ENCODE results near the gene NARS2. TPM values are rescaled to one million over a fixed set of nuclear protein-coding genes. Genes with fewer than 3 reads are reported as not detected.

The NARS2 gene
- total RNA-seq, 1 experiment from 2014 or later, result 46.7 TPM

DNA sequence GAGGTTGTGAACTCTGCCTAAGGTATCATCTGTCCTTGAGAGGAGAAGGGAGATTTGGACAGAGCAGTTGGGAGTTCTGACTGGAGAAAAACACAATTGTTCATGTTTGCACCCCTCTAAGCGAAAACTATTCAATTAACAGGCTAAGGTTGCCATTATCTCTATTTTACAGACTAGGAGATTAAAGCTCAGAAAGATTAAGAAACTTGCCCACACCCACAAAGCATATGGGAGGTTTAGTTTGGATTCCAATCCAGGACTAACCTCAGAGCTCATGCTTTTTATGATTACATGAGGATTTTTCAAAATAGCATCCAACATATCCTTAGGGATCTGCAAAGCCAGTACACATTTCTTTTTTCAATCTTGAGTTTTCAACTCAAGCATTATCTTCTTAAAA lies 179.1 kb downstream of the NARS2 start:
- intact Hi-C loops (cut with micrococcal nuclease; ENCODE audit: unreplicated experiment), result no loop called here
- Histone ChIP-seq H3K9me3 (ENCODE audit: low read depth, low read length, poor library complexity, severe bottlenecking) (no peaks in the 10 kb centered on the region), H3K4me3 (ENCODE audit: low read depth, low read length, poor library complexity, severe bottlenecking) (no peak overlapping the region), H3K36me3 (ENCODE audit: insufficient read depth, low read length, poor library complexity, severe bottlenecking) (no peaks in the 10 kb centered on the region), H3K4me1 (ENCODE audit: insufficient read depth, low read length, poor library complexity, severe bottlenecking) (peaks cover 4% of the 10 kb centered on the region), H3K27ac (ENCODE audit: low read depth, low read length, poor library complexity, severe bottlenecking) (no peak overlapping the region), H3K27me3 (replicated peaks; ENCODE audit: insufficient read depth, low read depth, low read length, poor library complexity) (no peaks in the 10 kb centered on the region)
- DNase-seq (ENCODE audit: low spot score), result no peak
- POLR2A ChIA-PET (ENCODE audit: low non-redundant PET), result no interaction called here
- TF ChIP-seq, protein P1, sequence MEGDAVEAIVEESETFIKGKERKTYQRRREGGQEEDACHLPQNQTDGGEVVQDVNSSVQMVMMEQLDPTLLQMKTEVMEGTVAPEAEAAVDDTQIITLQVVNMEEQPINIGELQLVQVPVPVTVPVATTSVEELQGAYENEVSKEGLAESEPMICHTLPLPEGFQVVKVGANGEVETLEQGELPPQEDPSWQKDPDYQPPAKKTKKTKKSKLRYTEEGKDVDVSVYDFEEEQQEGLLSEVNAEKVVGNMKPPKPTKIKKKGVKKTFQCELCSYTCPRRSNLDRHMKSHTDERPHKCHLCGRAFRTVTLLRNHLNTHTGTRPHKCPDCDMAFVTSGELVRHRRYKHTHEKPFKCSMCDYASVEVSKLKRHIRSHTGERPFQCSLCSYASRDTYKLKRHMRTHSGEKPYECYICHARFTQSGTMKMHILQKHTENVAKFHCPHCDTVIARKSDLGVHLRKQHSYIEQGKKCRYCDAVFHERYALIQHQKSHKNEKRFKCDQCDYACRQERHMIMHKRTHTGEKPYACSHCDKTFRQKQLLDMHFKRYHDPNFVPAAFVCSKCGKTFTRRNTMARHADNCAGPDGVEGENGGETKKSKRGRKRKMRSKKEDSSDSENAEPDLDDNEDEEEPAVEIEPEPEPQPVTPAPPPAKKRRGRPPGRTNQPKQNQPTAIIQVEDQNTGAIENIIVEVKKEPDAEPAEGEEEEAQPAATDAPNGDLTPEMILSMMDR (conservative IDR thresholded peaks at IDR 0.05; ENCODE audit: low read depth, low read length), result no peak
- TF ChIP-seq EZH2 (IDR thresholded peaks at IDR 0.05; ENCODE audit: borderline replicate concordance, low read depth, low read length, poor library complexity, severe bottlenecking), result no peak
- BruUV-seq (replicated peaks), result no TSS peak
- CTCF ChIA-PET, result no interaction called here

DNA sequence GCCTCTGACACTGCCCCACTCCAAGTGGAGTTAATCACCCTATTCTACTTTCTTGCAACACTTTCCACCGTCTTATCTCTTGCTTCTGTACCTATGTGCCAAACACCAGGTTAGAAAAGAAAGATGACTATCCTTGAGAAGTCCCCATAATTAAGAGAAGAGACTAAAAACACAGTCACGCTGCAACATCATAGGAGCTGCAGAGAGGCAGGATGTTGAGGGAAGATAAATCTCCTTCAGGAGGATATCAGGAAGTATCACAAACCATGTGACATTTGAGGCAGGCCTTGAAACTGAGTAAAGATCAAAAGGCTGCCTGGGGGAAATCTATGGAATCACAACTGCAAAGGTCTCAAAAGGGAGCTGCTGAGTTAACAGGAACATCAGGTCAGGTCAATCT lies 181.8 kb downstream of the NARS2 start:
- no peak overlapping the region for H3K4me3 ChIP-seq (ENCODE audit: low read depth, low read length, poor library complexity, severe bottlenecking)
- TF ChIP-seq, protein P1 (conservative IDR thresholded peaks at IDR 0.05; ENCODE audit: low read depth, low read length), result no peak
- no peak for TF ChIP-seq EZH2 (IDR thresholded peaks at IDR 0.05; ENCODE audit: borderline replicate concordance, low read depth, low read length, poor library complexity, severe bottlenecking)
- no peaks in the 10 kb centered on the region for H3K27me3 ChIP-seq (replicated peaks; ENCODE audit: insufficient read depth, low read depth, low read length, poor library complexity)
- no peaks in the 10 kb centered on the region for H3K36me3 ChIP-seq (ENCODE audit: insufficient read depth, low read length, poor library complexity, severe bottlenecking)
- DNase-seq (ENCODE audit: low spot score), result no peak
- intact Hi-C loops (cut with micrococcal nuclease; ENCODE audit: unreplicated experiment), result no loop called here
- H3K4me1 ChIP-seq (ENCODE audit: insufficient read depth, low read length, poor library complexity, severe bottlenecking), result no peaks in the 10 kb centered on the region
- no TSS peak for BruUV-seq (replicated peaks)
- H3K27ac ChIP-seq (ENCODE audit: low read depth, low read length, poor library complexity, severe bottlenecking), result no peak overlapping the region
- POLR2A ChIA-PET (ENCODE audit: low non-redundant PET), result no interaction called here
- H3K9me3 ChIP-seq (ENCODE audit: low read depth, low read length, poor library complexity, severe bottlenecking), result no peaks in the 10 kb centered on the region
- CTCF ChIA-PET, result no interaction called here

DNA sequence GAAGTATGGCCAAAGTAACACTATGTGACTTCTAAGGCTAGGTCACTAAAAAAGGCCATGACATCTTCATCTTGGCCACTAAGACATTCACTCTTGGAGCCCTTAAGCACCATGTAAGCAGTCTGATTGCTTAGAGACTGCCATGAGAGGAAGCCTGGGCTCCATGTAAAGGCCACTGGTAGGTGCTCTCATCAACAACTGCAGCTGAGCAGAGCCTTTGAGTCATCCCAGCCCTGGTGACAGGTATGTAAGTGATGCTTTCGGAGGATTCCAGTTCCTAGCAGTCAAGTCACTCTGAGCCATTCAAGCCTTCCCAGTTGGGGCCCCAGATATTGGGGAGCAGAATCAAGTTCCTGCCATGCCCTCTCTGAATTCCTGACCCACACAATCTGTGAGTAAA lies 183.2 kb downstream of the NARS2 start:
- no peaks in the 10 kb centered on the region for H3K36me3 ChIP-seq (ENCODE audit: insufficient read depth, low read length, poor library complexity, severe bottlenecking)
- TF ChIP-seq, protein P1 (conservative IDR thresholded peaks at IDR 0.05; ENCODE audit: low read depth, low read length), result no peak
- TF ChIP-seq EZH2 (IDR thresholded peaks at IDR 0.05; ENCODE audit: borderline replicate concordance, low read depth, low read length, poor library complexity, severe bottlenecking), result no peak
- DNase-seq (ENCODE audit: low spot score), result no peak
- no peaks in the 10 kb centered on the region for H3K9me3 ChIP-seq (ENCODE audit: low read depth, low read length, poor library complexity, severe bottlenecking)
- no TSS peak for BruUV-seq (replicated peaks)
- POLR2A ChIA-PET (ENCODE audit: low non-redundant PET), result no interaction called here
- H3K4me3 ChIP-seq (ENCODE audit: low read depth, low read length, poor library complexity, severe bottlenecking), result no peak overlapping the region
- CTCF ChIA-PET, result no interaction called here
- intact Hi-C loops (cut with micrococcal nuclease; ENCODE audit: unreplicated experiment), result no loop called here
- no peak overlapping the region for H3K27ac ChIP-seq (ENCODE audit: low read depth, low read length, poor library complexity, severe bottlenecking)
- H3K27me3 ChIP-seq (replicated peaks; ENCODE audit: insufficient read depth, low read depth, low read length, poor library complexity), result no peaks in the 10 kb centered on the region
- H3K4me1 ChIP-seq (ENCODE audit: insufficient read depth, low read length, poor library complexity, severe bottlenecking), result no peaks in the 10 kb centered on the region
